ENCODE data around the gene CH25H. TPM values are rescaled to one million over a fixed set of nuclear protein-coding genes. Genes with fewer than 3 reads are reported as not detected.
"Not testable (repeated sequence)": the region's sequence is repeated elsewhere in the genome, so short reads cannot be mapped to it uniquely, and the experiment has no call there.

CH25H gene
- total RNA-seq, result not detected

- no peaks in the 10 kb centered on the region for H3K9me3 Mint-ChIP-seq
- ATAC-seq (replicated peaks), result peak; percentile 82
Measured at GRCh38 chr10:89207181-89207800, at the start of gene CH25H. Gene CH25H (minus strand): TSS chr10:89207317. CDS start chr10:89207292, 25 bp downstream.

GRCh38 chr10:89256340-89256739, 49.2 kb upstream of the CH25H start:
- Mint-ChIP-seq H3K4me3 (peak overlapping the region; percentile 67), H3K27me3 (no peaks in the 10 kb centered on the region), H3K4me1 (peaks cover 12% of the 10 kb centered on the region), H3K36me3 (ENCODE audit: low read depth) (peaks cover 13% of the 10 kb centered on the region), H3K9me3 (peaks cover 4% of the 10 kb centered on the region), H3K27ac (peak overlapping the region; percentile 85)
- peak; percentile 5 for ATAC-seq (replicated peaks)

More at GRCh38 chr10:89207181-89207800, at the start of gene CH25H:
- H3K4me1 Mint-ChIP-seq, result peaks cover 7% of the 10 kb centered on the region
- H3K27ac Mint-ChIP-seq, result no peak within 1 kb of the TSS
- peak within 1 kb of the TSS; percentile 78 for H3K4me3 Mint-ChIP-seq
- H3K36me3 Mint-ChIP-seq (ENCODE audit: low read depth), result no peaks in the 10 kb centered on the region
- peaks cover 24% of the 10 kb centered on the region for H3K27me3 Mint-ChIP-seq

- Mint-ChIP-seq H3K36me3 (ENCODE audit: low read depth) (peaks cover 18% of the 10 kb centered on the region), H3K27ac (peak overlapping the region; percentile 85), H3K27me3 (no peaks in the 10 kb centered on the region), H3K9me3 (peaks cover 4% of the 10 kb centered on the region), H3K4me1 (peaks cover 17% of the 10 kb centered on the region), H3K4me3 (peak overlapping the region; percentile 67)
- no peak for ATAC-seq (replicated peaks)
Measured at GRCh38 chr10:89255793-89256192, 48.7 kb upstream of the CH25H start.

- Mint-ChIP-seq H3K4me1 (peaks cover 17% of the 10 kb centered on the region), H3K27ac (peak overlapping the region; percentile 85), H3K4me3 (peak overlapping the region; percentile 67), H3K36me3 (ENCODE audit: low read depth) (peaks cover 20% of the 10 kb centered on the region)
- not testable (repeated sequence) for H3K9me3 Mint-ChIP-seq, H3K27me3 Mint-ChIP-seq
- peak; percentile 29 for ATAC-seq (replicated peaks)
Measured at GRCh38 chr10:89255091-89255579, 48.0 kb upstream of the CH25H start.

GRCh38 chr10:89252225-89252585, 45.1 kb upstream of the CH25H start:
- ATAC-seq (replicated peaks), result no peak
- Mint-ChIP-seq H3K4me1 (peaks cover 27% of the 10 kb centered on the region), H3K36me3 (ENCODE audit: low read depth) (peaks cover 30% of the 10 kb centered on the region), H3K9me3 (peaks cover 4% of the 10 kb centered on the region), H3K4me3 (peak overlapping the region; percentile 86), H3K27ac (peak overlapping the region; percentile 36), H3K27me3 (no peaks in the 10 kb centered on the region)

GRCh38 chr10:89251409-89252224, 44.5 kb upstream of the CH25H start, which contains the start of gene LIPA:
Gene LIPA (minus strand): TSS chr10:89251775. CDS start chr10:89247648, 4,127 bp downstream.
- H3K27me3 Mint-ChIP-seq, result no peaks in the 10 kb centered on the region
- peak within 1 kb of the TSS; percentile 86 for H3K4me3 Mint-ChIP-seq
- H3K36me3 Mint-ChIP-seq (ENCODE audit: low read depth), result peaks cover 30% of the 10 kb centered on the region
- H3K9me3 Mint-ChIP-seq, result peaks cover 4% of the 10 kb centered on the region
- peak; percentile 91 for ATAC-seq (replicated peaks)
- peaks cover 27% of the 10 kb centered on the region for H3K4me1 Mint-ChIP-seq
- peak within 1 kb of the TSS; percentile 69 for H3K27ac Mint-ChIP-seq

- H3K27me3 Mint-ChIP-seq, result no peaks in the 10 kb centered on the region
- peak overlapping the region; percentile 69 for H3K27ac Mint-ChIP-seq
- H3K36me3 Mint-ChIP-seq (ENCODE audit: low read depth), result peaks cover 33% of the 10 kb centered on the region
- ATAC-seq (replicated peaks), result no peak
- H3K4me3 Mint-ChIP-seq, result peak overlapping the region; percentile 86
- peaks cover 4% of the 10 kb centered on the region for H3K9me3 Mint-ChIP-seq
- H3K4me1 Mint-ChIP-seq, result peaks cover 22% of the 10 kb centered on the region
Measured at GRCh38 chr10:89250865-89251408, 43.8 kb upstream of the CH25H start.

GRCh38 chr10:89248990-89249389, 41.9 kb upstream of the CH25H start:
- H3K4me1 Mint-ChIP-seq, result peaks cover 14% of the 10 kb centered on the region
- peak overlapping the region; percentile 64 for H3K27ac Mint-ChIP-seq
- no peak for ATAC-seq (replicated peaks)
- no peaks in the 10 kb centered on the region for H3K9me3 Mint-ChIP-seq
- H3K36me3 Mint-ChIP-seq (ENCODE audit: low read depth), result peaks cover 37% of the 10 kb centered on the region
- no peaks in the 10 kb centered on the region for H3K27me3 Mint-ChIP-seq
- peak overlapping the region; percentile 67 for H3K4me3 Mint-ChIP-seq

- ATAC-seq (replicated peaks); H3K27me3 Mint-ChIP-seq; H3K27ac Mint-ChIP-seq; H3K9me3 Mint-ChIP-seq; H3K4me3 Mint-ChIP-seq: not testable (repeated sequence)
- H3K36me3 Mint-ChIP-seq (ENCODE audit: low read depth), result peaks cover 49% of the 10 kb centered on the region
- peaks cover 14% of the 10 kb centered on the region for H3K4me1 Mint-ChIP-seq
Measured at GRCh38 chr10:89247623-89248022, 40.5 kb upstream of the CH25H start.

- H3K27me3 Mint-ChIP-seq, result no peaks in the 10 kb centered on the region
- H3K27ac Mint-ChIP-seq, result no peak overlapping the region
- H3K36me3 Mint-ChIP-seq (ENCODE audit: low read depth), result peaks cover 50% of the 10 kb centered on the region
- H3K4me3 Mint-ChIP-seq, result no peak overlapping the region
- H3K4me1 Mint-ChIP-seq, result peaks cover 10% of the 10 kb centered on the region
- no peaks in the 10 kb centered on the region for H3K9me3 Mint-ChIP-seq
- ATAC-seq (replicated peaks), result no peak
Measured at GRCh38 chr10:89245802-89246201, 38.7 kb upstream of the CH25H start.

GRCh38 chr10:89242840-89243568, 35.9 kb upstream of the CH25H start:
- Mint-ChIP-seq H3K36me3 (ENCODE audit: low read depth) (peaks cover 55% of the 10 kb centered on the region), H3K27ac (no peak overlapping the region), H3K9me3 (no peaks in the 10 kb centered on the region), H3K4me1 (no peaks in the 10 kb centered on the region), H3K4me3 (no peak overlapping the region), H3K27me3 (no peaks in the 10 kb centered on the region)
- ATAC-seq (replicated peaks), result no peak

- Mint-ChIP-seq H3K4me1 (no peaks in the 10 kb centered on the region), H3K9me3 (no peaks in the 10 kb centered on the region), H3K27ac (no peak overlapping the region), H3K36me3 (ENCODE audit: low read depth) (peaks cover 55% of the 10 kb centered on the region), H3K27me3 (no peaks in the 10 kb centered on the region), H3K4me3 (no peak overlapping the region)
- ATAC-seq (replicated peaks), result no peak
Measured at GRCh38 chr10:89242345-89242684, 35.2 kb upstream of the CH25H start.

- no peak overlapping the region for H3K4me3 Mint-ChIP-seq
- H3K36me3 Mint-ChIP-seq (ENCODE audit: low read depth), result peaks cover 58% of the 10 kb centered on the region
- ATAC-seq (replicated peaks), result peak; percentile 56
- H3K27ac Mint-ChIP-seq, result no peak overlapping the region
- no peaks in the 10 kb centered on the region for H3K4me1 Mint-ChIP-seq
- no peaks in the 10 kb centered on the region for H3K9me3 Mint-ChIP-seq
- no peaks in the 10 kb centered on the region for H3K27me3 Mint-ChIP-seq
Measured at GRCh38 chr10:89241486-89242344, 34.6 kb upstream of the CH25H start.

Measured in activated T-helper 17 cell treated with anti-CD3 and anti-CD28 coated beads, Interleukin-2, amount 50 U/mL, for 72 hours (primary cell).